GM20000 (cell line): ENCODE data around the gene ZNFX1.

Experiments
- DNase-seq: peaks from one replicate; pipeline ENCODE4 v3.0.0; 2012; ENCODE audit warnings: low spot score
- TF ChIP-seq, protein P1 (sequence below): IDR thresholded peaks from 2 replicates; pipeline ENCODE4 v1.5.1; 2012; ENCODE audit warnings: mild to moderate bottlenecking, control low read depth; ENCODE audit errors: extremely low read depth, missing control alignments

The ZNFX1 gene

DNA sequence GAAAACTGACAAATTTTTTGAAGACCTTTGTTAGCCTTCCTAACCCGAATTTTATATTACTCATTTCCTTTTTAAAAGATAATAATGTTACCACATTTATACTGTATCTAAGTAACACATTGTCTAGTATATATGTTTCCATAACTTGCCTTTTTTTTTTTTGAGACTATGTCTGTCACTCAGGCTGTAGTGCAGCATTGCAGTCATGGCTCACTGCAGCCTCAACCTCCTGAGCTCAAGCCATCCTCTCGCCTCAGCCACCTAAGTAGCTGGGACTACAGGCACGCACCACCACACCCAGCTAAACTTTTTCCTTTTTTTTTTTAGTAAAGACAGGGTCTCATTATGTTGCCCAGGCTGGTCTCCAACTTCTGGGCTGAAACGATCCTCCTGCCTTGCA is 18.6 kb downstream of the ZNFX1 start:
- TF ChIP-seq, protein P1, sequence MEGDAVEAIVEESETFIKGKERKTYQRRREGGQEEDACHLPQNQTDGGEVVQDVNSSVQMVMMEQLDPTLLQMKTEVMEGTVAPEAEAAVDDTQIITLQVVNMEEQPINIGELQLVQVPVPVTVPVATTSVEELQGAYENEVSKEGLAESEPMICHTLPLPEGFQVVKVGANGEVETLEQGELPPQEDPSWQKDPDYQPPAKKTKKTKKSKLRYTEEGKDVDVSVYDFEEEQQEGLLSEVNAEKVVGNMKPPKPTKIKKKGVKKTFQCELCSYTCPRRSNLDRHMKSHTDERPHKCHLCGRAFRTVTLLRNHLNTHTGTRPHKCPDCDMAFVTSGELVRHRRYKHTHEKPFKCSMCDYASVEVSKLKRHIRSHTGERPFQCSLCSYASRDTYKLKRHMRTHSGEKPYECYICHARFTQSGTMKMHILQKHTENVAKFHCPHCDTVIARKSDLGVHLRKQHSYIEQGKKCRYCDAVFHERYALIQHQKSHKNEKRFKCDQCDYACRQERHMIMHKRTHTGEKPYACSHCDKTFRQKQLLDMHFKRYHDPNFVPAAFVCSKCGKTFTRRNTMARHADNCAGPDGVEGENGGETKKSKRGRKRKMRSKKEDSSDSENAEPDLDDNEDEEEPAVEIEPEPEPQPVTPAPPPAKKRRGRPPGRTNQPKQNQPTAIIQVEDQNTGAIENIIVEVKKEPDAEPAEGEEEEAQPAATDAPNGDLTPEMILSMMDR: no peak

DNA sequence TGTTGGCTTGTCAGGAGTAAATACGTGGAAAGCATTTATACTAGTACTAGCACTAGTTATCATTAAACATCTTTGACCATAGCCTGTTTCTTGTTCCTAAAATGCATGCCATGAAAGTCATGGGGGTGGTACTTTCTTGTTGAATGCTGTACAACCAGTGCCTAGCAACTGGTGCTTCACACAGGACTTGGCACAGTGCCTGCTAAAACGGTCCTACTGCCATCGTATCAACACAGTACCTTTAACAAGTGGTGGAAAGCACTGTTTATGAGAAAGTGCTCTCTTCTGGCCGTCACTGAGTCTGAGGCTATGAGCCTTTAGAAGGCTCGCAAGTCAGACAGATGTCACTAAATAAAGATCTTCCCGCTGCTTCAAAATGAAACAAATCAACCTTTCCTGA is 21.6 kb downstream of the ZNFX1 start:
- DNase-seq: no peak
- TF ChIP-seq, protein P1: no peak

More for the DNA sequence above, 18.6 kb downstream of the ZNFX1 start:
- DNase-seq: no peak

DNA sequence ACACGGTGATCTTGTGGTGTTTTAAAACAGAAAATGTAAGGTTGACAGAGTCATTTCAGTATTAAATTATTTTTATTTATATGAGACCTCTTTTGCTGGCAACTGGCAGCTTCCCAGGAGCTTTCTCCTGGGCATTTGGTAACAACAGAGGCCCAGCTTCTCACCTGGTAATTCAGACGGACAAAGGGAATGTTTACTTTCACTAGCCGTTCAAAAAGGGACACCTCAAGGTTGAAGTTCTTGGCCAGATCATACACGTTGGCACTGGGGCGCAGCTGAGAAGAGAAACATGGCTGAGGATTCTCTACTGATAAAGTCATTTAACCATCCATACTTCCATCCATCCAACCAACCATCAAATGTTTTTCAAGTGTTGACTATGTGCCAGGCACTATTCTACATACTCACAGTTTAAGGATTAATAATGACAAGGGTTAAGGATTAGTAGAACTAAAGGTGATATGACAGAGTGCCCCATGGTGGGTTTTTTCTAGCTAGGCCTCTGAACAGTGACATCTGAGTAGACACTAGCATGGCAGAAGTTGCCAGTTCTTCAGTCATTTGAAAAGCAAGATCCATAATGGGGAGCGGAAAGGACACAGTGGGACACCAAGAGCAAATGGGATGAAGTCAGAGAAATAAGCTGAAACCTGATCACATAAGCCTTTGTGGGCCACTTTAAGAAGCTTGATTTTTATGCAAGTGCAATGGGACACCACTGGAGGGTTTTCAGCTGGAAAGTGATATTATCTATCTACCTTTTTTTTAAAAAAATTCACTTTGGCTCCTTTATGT is 25.1 kb downstream of the ZNFX1 start:
- TF ChIP-seq, protein P1: no peak
- no peak for DNase-seq

DNA sequence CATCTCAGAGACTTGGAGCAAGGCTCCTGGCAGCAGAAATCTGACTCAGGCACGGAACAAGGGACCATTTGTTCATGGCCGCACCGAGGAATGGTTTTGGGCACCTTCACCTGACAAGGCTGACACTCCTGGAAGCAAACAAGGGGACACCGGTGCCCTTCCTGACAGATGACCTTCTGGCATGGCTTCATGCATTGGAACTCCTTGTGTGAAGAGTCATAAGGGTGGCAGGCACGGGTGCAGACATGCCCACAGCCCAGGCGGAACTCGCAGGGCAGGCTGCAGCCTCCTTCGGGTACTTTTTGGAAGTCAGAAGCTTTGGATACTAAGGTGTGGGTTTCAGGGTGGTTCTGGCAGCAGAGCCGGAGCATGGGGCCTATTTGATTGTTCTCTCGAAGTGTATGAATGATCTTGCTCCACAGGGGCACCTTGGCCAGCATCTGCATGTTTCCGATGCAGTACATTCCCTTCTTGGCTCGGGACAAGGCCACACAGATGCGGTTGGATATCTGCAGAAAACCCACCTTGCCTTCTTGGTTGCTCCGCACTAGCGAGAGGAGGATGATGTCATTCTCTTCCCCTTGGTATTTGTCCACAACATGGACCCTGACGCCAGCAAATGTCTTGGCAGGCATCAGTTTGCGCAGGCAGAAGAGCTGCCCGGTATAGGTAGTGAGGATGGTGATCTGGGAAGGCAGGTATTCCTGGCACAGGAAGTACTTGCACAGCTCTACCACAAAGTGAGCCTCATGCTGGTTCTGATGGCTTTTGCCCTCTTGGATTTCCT is 28.8 kb downstream of the ZNFX1 start:
- DNase-seq: no peak
- TF ChIP-seq, protein P1: no peak

DNA sequence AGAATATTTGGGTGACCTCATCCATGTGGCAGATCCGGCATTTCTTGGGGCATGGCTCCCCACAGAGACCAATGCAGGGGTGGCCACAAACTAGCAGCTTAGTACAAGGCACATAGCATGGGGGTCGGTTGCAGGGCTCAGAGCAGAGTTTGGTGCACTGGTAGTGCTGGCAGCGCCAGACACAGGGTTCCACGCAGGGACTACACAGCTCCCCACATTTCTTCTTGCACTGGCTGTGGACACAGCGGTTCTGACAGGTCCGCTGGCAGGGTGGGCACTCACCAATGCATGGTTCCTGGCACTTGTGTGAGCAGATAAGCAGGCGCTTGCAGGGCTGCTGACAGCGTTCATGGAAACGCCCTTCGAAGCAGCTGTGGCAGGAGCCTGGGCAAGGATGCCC is 29.6 kb downstream of the ZNFX1 start:
- TF ChIP-seq, protein P1: no peak
- no peak for DNase-seq

DNA sequence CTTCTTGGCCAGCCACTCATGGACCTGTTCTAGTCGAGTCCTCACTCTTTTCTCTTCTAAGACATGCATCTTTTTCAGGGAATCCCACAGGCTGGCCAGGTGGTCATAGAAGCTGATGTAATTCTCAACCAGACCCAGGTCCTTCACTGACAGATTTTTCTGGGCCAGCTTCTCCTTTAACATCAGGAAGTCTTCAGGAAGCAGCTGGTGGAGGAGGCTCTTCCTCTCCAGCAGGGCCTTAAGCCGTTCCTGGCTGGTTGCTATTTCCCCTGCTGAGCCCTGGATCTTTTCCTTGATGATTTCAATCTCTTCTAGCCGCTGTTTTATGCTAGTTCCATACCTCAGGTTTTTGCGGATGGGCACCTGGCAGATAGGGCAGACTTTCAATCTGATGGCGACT is 30.1 kb downstream of the ZNFX1 start:
- no peak for DNase-seq
- TF ChIP-seq, protein P1: no peak

DNA sequence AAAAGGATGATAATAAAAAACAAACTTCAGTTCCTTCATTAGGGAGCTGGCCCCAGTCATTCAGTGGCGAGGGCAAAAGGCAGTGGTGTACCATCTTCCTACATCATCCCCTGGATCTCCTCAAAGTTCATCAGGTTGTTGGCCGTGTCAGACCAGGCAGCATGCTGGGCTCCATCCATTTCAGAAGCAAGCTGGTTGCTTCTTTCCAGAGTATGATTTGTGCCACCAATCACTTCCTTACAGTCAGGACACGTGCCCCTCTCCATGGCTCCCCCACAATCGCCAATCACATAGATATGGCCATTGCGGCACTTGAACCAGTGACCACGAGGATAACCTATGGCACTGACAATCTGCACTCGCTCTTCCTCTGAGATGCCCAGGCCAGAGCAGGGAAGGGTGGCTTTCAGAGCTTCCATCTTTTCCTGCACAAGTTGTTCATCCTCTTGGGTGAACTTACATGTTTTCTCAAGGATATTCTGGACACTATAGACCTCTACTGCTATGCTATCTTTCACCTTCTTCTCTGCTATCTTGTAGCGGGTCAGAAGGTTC is 30.6 kb downstream of the ZNFX1 start:
- TF ChIP-seq, protein P1: no peak
- no peak for DNase-seq
